Fibroblast of skin of back (primary cell): ENCODE results near the gene TRIP12.
A peak's percentile ranks its signal among the peaks of the same experiment; 100 is the strongest.
"Not testable (repeated sequence)": the region's sequence is repeated elsewhere in the genome, so short reads cannot be mapped to it uniquely, and the experiment has no call there.

Experiments
- DNase-seq: peaks from one replicate; pipeline ENCODE4 v3.0.0-alpha.2; 2013

The TRIP12 gene

DNA sequence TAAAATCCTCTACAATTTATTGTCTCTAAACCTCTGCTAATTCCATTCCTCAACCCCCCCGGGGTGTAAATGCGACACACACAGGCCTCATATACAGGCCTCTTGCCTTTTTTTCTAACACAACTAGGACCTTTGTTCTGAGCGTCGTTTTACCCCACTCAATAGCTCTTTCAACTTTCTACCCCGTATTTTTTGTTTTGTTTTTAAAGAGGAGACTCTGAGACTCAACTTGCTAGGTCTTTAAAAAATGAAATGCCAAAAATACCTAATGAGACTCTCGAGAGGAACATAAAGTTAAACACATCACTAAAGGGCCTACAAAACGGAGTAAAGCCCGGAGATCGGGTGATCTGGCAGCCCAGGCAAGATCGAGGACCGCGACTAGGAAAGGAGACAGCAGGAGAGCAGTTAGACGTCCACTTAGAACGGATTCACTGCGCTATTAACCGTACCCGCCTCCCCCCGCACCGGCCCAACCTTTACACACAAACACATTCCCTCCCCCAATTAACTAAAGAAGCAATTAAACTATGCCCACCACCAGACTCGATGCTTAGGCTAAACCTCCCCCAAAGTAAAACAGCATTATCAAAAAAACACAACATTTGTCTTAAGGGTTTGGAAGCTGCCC lies 1.7 kb downstream of the TRIP12 start:
- DNase-seq = no peak

DNA sequence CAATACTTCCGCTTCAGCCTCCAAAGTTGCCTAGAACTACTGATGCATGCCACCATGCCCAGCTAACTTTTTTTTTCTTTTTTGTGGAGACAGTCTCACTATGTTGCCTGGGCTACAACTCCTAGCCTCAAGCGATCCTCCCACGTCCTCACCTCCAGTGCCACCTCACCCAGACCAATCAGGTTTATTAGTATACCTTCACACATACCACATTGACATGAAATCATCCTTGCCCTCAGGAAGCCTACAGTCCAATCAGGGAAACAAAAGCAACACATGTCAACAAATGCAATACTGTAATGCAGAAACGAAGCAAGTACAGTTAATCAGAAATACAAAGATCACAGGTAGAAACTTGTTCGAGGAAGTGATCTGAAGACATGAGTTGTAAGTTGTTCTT lies 4.0 kb downstream of the TRIP12 start:
- DNase-seq = no peak

DNA sequence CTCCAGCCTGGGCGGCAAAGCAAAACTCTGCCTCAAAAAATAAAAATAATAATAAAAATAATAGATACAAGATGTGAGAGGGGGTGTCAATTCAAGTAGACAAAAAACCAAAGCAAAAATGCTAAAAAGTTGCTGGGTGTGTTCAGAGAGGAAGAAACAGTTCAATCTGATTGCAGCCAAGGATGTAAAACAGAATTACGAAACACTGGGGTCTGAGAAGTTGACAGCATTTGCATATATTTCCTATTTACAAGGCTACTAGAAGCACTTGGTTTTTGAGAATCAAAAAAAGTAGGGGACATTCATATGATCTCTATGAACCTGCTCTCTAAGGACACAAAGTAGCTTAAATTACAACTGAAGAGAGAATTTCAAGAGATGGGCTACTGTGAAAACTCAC lies 7.6 kb downstream of the TRIP12 start:
- DNase-seq = no peak

GRCh38 chr2:229910832-229911412 lies 10.9 kb downstream of the TRIP12 start:
- no peak for DNase-seq

GRCh38 chr2:229910147-229910831 lies 11.5 kb downstream of the TRIP12 start:
- DNase-seq = no peak

- DNase-seq = peak; percentile 39
These were observed 12.7 kb downstream of the TRIP12 start for GRCh38 chr2:229909090-229909489.

DNA sequence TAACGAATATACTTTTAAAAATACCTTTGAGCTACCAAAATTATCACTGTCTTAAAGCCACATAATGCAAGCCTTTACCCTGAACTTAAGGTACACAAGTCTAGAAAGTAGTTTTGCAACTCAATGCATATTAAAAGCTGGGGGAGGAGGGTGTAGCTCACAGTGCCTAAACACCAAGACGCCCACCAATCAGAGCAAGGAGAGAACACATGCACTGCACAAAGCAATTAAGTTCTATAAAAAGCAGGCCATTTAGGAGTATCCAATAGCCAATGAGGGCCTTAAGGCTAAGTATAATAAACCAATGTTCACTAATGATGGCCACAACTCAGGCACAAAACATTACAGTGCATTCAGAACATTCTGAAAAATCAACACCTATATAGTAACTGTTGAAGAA lies 16.2 kb downstream of the TRIP12 start:
- no peak for DNase-seq

GRCh38 chr2:229903037-229903436 lies 18.8 kb downstream of the TRIP12 start:
- DNase-seq = no peak

GRCh38 chr2:229901819-229902218 lies 20.0 kb downstream of the TRIP12 start:
- DNase-seq = peak; percentile 80

DNA sequence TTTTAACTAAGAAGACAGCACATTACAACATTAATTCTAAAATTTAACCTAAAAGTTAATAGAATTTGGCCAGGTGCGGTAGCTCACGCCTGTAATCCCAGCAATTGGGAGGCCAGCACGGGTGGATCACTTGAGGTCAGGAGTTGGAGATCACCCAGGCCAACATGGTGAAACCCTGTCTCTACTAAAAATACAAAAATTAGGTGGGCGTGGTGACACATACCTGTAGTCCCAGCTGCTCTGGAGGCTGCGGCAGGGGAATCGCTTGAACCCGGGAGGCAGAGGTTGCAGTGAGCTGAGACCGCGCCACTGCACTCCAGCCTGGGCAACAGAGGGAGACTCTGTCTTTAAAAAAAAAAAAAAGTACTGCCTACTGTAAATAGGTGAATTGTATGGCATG lies 21.3 kb downstream of the TRIP12 start:
- DNase-seq = not testable (repeated sequence)

DNA sequence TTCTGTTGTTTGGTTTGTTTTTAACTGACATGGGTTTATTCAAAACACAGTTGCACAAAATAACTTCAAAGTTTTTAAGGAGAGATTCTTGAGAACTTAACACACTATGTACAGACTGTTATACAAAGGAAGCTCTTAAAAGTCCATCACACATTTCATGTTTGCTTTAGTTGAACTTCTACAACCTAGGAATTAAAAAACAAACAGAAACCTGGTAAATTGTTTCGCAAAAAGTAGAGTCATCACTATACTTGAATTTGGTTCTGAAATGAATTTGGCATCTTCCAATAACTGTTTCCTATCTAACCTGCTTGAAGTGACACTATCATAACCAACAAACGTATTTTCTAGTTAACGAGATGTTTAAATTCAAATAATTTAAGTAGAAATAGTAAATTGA lies 21.8 kb downstream of the TRIP12 start:
- DNase-seq = no peak

DNA sequence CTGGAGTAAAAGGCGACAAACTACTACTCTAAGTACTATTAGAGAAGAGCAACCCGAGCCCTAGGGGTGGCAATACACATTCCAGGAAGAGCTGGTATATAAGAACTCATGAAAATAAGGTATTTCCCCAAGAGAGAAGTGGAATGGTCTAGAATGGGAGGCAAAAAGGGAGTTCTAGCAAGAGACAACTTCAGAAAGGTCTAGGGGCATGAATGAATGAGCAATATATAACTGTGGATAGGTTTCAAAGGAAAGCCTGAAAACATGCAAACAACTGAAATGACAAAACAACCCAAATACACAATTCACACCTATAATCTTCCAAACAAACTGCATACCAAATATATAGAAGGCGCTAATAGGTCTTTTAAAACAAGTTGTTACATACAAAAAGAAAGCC lies 22.2 kb downstream of the TRIP12 start:
- no peak for DNase-seq

- no peak for DNase-seq
These were observed 25.0 kb downstream of the TRIP12 start for GRCh38 chr2:229896857-229897256.

GRCh38 chr2:229889023-229889422 lies 32.8 kb downstream of the TRIP12 start:
- no peak for DNase-seq

GRCh38 chr2:229888031-229888430 lies 33.8 kb downstream of the TRIP12 start:
- no peak for DNase-seq

DNA sequence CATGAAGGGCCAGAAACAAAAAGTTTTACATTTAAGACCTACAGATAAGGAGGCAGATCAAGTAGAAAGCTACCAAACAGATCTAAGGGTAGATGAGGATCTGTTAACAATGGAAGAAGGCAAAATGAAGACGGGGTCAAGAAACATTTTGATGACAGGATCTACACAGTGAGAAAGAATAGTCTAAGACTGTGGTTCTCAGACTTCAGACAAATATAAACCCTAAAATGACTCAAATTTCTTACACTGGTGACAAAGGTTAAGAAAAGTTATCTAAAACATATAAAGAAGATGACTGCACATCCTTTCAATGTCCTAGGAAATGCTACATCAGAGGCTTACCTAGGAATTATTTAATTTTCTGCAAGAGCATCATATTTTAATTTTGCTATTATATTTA lies 34.4 kb downstream of the TRIP12 start:
- DNase-seq = no peak

DNA sequence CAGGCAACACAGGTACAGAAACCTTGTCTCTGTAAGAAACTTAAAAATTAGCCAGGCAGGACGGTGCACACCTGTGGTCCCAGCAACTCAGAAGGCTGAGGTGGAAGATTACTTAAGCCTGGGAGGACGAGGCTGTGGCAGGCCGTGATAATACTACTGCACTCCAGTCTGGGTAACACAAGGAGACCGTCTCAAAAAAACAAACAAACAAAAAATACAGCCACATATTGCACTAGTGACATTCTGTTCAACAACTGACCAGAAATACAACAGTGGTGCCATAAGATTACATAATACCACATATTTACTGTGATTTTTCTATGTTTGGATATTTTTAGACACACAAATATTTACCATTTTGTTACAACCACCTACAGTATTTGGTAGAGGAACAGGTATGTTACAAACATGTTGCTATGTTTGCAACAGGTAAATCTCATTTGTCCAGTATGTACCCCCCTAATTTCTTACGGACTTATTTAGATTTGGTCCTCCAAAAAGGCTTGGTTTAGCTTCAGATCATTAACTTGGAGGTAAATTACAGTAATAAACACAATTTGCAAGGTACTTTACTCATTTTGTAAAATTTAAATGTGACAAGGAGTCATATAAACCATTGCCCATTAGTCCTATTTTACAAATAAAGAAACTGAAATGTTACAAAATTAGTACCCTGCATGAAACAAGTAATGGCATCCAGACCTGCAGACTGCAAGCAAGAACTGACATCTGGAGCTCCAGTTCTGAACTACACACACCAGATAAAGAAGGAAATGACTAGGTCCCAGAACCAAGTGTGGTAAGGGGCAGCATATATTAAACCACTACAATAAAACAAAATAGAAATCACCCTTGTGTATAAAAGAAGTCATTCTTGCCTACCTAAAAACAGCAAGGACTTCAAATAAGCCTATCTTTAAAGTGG lies 36.8 kb downstream of the TRIP12 start:
- no peak for DNase-seq

- DNase-seq = no peak
These were observed 39.2 kb downstream of the TRIP12 start for GRCh38 chr2:229882583-229882982.

DNA sequence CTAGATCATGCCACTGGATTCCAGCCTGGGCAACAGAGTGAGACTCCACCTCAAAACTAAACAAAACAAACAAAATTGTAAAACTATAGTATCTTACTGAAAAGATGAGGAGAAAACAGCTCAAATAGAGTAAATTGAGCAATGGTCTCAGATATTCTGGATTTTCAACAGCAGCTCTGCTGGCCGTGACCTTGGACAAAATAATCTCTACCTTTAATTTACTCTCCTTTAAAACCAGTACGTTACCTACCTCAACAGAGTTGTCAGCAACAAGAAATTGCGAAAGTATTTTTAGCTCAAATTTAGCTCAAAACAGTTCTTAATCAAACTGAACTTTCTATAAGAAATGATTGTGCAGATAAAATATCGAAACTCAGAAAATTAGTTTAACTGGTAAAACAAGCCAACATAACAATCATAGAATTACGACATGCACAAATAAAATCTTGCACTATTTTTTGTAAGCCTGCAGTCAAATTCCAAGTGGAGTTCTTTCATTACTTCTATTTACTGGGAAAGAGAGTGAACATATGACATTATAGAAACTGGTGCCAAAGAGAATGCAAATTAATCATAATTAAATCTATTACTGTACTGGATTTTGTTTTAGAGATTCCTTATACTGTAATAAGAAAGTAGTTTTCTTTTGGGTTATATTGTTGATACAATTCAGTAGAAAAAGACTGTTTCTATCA lies 40.8 kb downstream of the TRIP12 start:
- no peak for DNase-seq

GRCh38 chr2:229879191-229879950 lies 42.4 kb downstream of the TRIP12 start:
- no peak for DNase-seq

- DNase-seq = no peak
These were observed 46.3 kb downstream of the TRIP12 start for GRCh38 chr2:229875549-229875948.

DNA sequence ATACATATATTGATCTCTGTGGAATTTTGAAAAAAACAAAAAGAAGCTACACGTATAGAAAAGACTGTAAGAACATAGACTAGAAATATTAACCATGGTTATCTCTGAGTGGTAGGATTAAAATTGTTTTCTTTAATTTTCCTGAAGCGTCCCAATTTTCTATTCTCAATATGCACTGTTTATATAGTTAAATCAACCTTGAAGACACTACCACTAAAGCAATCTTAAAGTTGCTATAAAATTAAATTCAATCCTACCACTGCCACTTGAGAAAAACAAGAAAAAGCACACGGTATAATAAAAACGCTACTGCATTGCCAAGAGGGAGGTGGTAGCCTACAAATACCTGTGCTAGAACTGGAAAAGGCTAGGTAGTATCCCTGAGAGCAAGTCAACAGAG lies 47.2 kb downstream of the TRIP12 start:
- DNase-seq = no peak
